OCI-LY3 (cell line): ENCODE measurements around the gene KRTAP5-2.

Experiments used
- H2AFZ ChIP-seq: fragments of 200-600, 300-600 bp; shearing (Covaris generic); 2 replicates; pipeline ENCODE4 v1.6.0; 2014; ENCODE audit warnings: antibody characterized with exemption, low read depth, low read length
- H3K27ac ChIP-seq: fragments of 200-600, 300-600 bp; sonication (generic); 2 replicates; pipeline ENCODE4 v1.5.1; 2014; ENCODE audit warnings: mild to moderate bottlenecking, low read length, moderate library complexity, mixed read lengths
- H3K27me3 ChIP-seq: fragments of 200-600, 300-600 bp; sonication (generic); 2 replicates; pipeline ENCODE4 v1.6.1; 2014; ENCODE audit warnings: low read depth, low read length, mixed read lengths
- H3K36me3 ChIP-seq: fragments of 200-600, 300-600 bp; sonication (generic); replicated peaks from 2 replicates; pipeline ENCODE3; 2014; ENCODE audit warnings: low read depth, low read length, mixed read lengths
- H3K4me1 ChIP-seq: fragments of 300-600, 200-600 bp; sonication (generic); 2 replicates; pipeline ENCODE4 v1.6.1; 2014; ENCODE audit warnings: low read length, mixed read lengths
- H3K4me2 ChIP-seq: fragments of 200-600, 300-600 bp; sonication (generic); 2 replicates; pipeline ENCODE4 v1.6.1; 2014; ENCODE audit warnings: low read length, mixed read lengths
- H3K4me3 ChIP-seq: fragments of 300-600, 200-600 bp; sonication (generic); 2 replicates; pipeline ENCODE4 v1.5.1; 2014; ENCODE audit warnings: antibody characterized with exemption, mild to moderate bottlenecking, low read length, moderate library complexity
- H3K79me2 ChIP-seq: fragments of 300-600, 200-600 bp; shearing (Covaris generic); 2 replicates; pipeline ENCODE4 v1.6.1; 2014; ENCODE audit warnings: mild to moderate bottlenecking, low read length, mixed read lengths
- H3K9ac ChIP-seq: fragments of 300-600, 200-600 bp; shearing (Covaris generic); 2 replicates; pipeline ENCODE4 v1.6.0; 2014; ENCODE audit warnings: mild to moderate bottlenecking, low read length, moderate library complexity
- H3K9me3 ChIP-seq: fragments of 200-600, 300-600 bp; shearing (Covaris generic); 2 replicates; pipeline ENCODE4 v1.6.1; 2014; ENCODE audit warnings: low read length, mixed read lengths; ENCODE audit not compliant: insufficient read depth
- H4K20me1 ChIP-seq: fragments of 200-600, 300-600 bp; sonication (generic); 2 replicates; pipeline ENCODE4 v1.6.1; 2016; ENCODE audit warnings: low read length, mixed read lengths; ENCODE audit not compliant: insufficient read depth
- CTCF ChIP-seq: fragments of 200-600, 300-600 bp; sonication (generic); IDR thresholded peaks from 2 replicates; pipeline ENCODE4 v1.5.1; 2014; ENCODE audit warnings: antibody characterized with exemption, low read length, low read depth
- EZH2phosphoT487 ChIP-seq: fragments of 200-600 bp; shearing (Covaris generic); IDR thresholded peaks from 2 replicates; pipeline ENCODE4 v1.6.1; 2018; ENCODE audit warnings: antibody characterized with exemption, mixed run types, low read depth

Gene KRTAP5-2

GRCh38 chr11:1624621-1625020, 26.5 kb upstream of the KRTAP5-2 start:
- no peak overlapping the region for H3K4me3 ChIP-seq
- H3K4me2 ChIP-seq = no peak overlapping the region
- H3K9ac ChIP-seq = no peak overlapping the region
- no peaks in the 10 kb centered on the region for H3K36me3 ChIP-seq
- H3K27ac ChIP-seq = no peak overlapping the region
- H4K20me1 ChIP-seq = no peaks in the 10 kb centered on the region
- no peak overlapping the region for H2AFZ ChIP-seq
- no peaks in the 10 kb centered on the region for H3K79me2 ChIP-seq
- no peak for TF ChIP-seq EZH2phosphoT487
- TF ChIP-seq CTCF = no peak
- no peaks in the 10 kb centered on the region for H3K9me3 ChIP-seq
- H3K4me1 ChIP-seq = no peaks in the 10 kb centered on the region
- peaks cover 53% of the 10 kb centered on the region for H3K27me3 ChIP-seq

GRCh38 chr11:1623716-1624115, 25.6 kb upstream of the KRTAP5-2 start:
- TF ChIP-seq EZH2phosphoT487 (no peak), CTCF (no peak)
- Histone ChIP-seq H3K4me1 (no peaks in the 10 kb centered on the region), H3K27ac (no peak overlapping the region), H3K9ac (no peak overlapping the region), H3K36me3 (no peaks in the 10 kb centered on the region), H3K79me2 (no peaks in the 10 kb centered on the region), H3K4me3 (no peak overlapping the region), H4K20me1 (no peaks in the 10 kb centered on the region), H3K9me3 (no peaks in the 10 kb centered on the region), H3K4me2 (no peak overlapping the region), H2AFZ (no peak overlapping the region), H3K27me3 (peaks cover 47% of the 10 kb centered on the region)

DNA sequence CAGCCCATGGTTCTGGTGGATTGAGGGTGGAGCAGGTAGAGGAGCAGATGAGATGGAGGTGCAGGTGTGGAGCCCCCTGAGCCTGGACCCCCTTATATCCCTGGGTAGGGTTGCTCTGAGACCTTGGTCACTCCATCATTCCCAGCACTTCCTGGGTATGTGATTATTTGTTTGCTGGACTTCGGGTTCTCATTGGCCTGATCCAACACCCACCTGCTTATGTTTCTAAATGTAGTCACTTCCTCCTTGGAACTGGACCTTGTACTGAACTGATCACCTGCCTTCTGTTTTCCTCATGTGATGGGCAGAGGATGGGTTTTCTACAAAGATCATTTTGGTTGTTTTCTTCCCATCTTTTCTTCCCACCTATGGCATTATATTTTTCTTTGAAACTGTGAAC, 24.0 kb upstream of the KRTAP5-2 start, which contains the start of gene KRTAP5-4:
KRTAP5-4 (minus strand) TSS at position 53 of the 400 bp plus-strand sequence; CDS start at position 8, 45 bp downstream.
- no peak within 1 kb of the TSS for H3K9ac ChIP-seq

DNA sequence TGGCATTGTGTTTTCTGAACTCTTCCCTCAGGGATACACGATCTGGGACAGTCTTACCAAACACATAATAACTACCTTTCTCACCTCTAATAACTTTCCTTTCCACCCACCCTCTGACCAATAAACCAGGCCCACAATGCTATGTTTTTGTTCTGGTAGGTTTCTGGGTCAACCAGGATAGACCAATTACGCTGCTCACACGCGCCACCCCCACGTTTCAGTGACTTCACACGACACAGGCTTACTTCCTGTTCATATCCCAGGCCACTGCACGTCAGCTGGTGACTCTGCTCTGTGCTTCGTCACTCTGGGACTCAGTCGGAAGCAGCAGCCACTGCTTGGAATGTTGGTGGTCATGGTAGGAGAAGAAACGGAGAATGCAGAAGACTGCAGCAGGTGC, 21.4 kb upstream of the KRTAP5-2 start:
- no peaks in the 10 kb centered on the region for H4K20me1 ChIP-seq
- 0 out of 2 replicates have a peak overlapping the region, but pooled peaks have one; percentile 39 for H2AFZ ChIP-seq
- TF ChIP-seq CTCF (no peak), EZH2phosphoT487 (no peak)
- H3K79me2 ChIP-seq = no peaks in the 10 kb centered on the region
- no peaks in the 10 kb centered on the region for H3K36me3 ChIP-seq
- H3K9ac ChIP-seq = no peak overlapping the region
- H3K4me1 ChIP-seq = no peaks in the 10 kb centered on the region
- no peak overlapping the region for H3K27ac ChIP-seq
- H3K9me3 ChIP-seq = no peaks in the 10 kb centered on the region
- peaks cover 38% of the 10 kb centered on the region for H3K27me3 ChIP-seq
- H3K4me2 ChIP-seq = peak overlapping the region; percentile 16
- H3K4me3 ChIP-seq = no peak overlapping the region; the same call in 1 of the 2 replicates

More for the DNA sequence above, 24.0 kb upstream of the KRTAP5-2 start, which contains the start of gene KRTAP5-4:
- Histone ChIP-seq H2AFZ (no peak within 1 kb of the TSS), H4K20me1 (no peaks in the 10 kb centered on the region), H3K79me2 (no peaks in the 10 kb centered on the region), H3K9me3 (no peaks in the 10 kb centered on the region), H3K36me3 (no peaks in the 10 kb centered on the region), H3K27ac (no peak within 1 kb of the TSS), H3K4me3 (no peak within 1 kb of the TSS), H3K27me3 (peaks cover 39% of the 10 kb centered on the region), H3K4me1 (no peaks in the 10 kb centered on the region), H3K4me2 (no peak within 1 kb of the TSS)
- TF ChIP-seq CTCF = no peak
- TF ChIP-seq EZH2phosphoT487 = no peak
